Measurements from ENCODE around the gene TTYH2. TPM values are rescaled to one million over a fixed set of nuclear protein-coding genes. Genes with fewer than 3 reads are reported as not detected.

TTYH2 gene
- total and polyA plus RNA-seq, 2 experiments from 2014 or later, result 0.38 TPM; not detected in 1

- no peak overlapping the region for H2AFZ ChIP-seq
- no peaks in the 10 kb centered on the region for H3K79me2 ChIP-seq (ENCODE audit: insufficient read depth)
- no peaks in the 10 kb centered on the region for H3K4me1 ChIP-seq (ENCODE audit: insufficient read depth)
- no peak overlapping the region for H3K27ac ChIP-seq
- H4K20me1 ChIP-seq (ENCODE audit: insufficient read depth), result no peaks in the 10 kb centered on the region
- H3K4me2 ChIP-seq (ENCODE audit: unreplicated experiment), result no peak overlapping the region
- no peaks in the 10 kb centered on the region for H3K9me3 ChIP-seq (ENCODE audit: low read depth)
- no peak overlapping the region for H3K4me3 ChIP-seq
- H3K27me3 ChIP-seq (replicated peaks; ENCODE audit: insufficient read depth), result no peaks in the 10 kb centered on the region; the same call in 1 of the 2 replicates
- H3K9ac ChIP-seq, result no peak overlapping the region
- H3K9me2 ChIP-seq (ENCODE audit: insufficient read depth), result no peaks in the 10 kb centered on the region
- DNase-seq, result no peak
- H3F3A ChIP-seq (ENCODE audit: insufficient read depth), result no peaks in the 10 kb centered on the region
- TF ChIP-seq EZH2phosphoT487 (IDR thresholded peaks at IDR 0.05; ENCODE audit: insufficient read depth, low read depth) (no peak), EZH2 (IDR thresholded peaks at IDR 0.05; ENCODE audit: insufficient read depth, poor library complexity, severe bottlenecking) (no peak)
- H3K36me3 ChIP-seq (ENCODE audit: low read depth), result no peaks in the 10 kb centered on the region
- WGBS, 2 experiments (ENCODE audit: low coverage in 1 of 2, low lambda C conversion rate in 2 of 2, missing lambda C conversion rate in 2 of 2), result 63 to 66% methylated on average over 9 of the region's 9 CpGs
- in situ Hi-C loops (cut with MboI), result no loop called here
These were observed 69.4 kb downstream of the TTYH2 start for GRCh38 chr17:74282587-74283370.

GRCh38 chr17:74283371-74283673 lies 70.0 kb downstream of the TTYH2 start:
- no peak overlapping the region for H3K27ac ChIP-seq

GRCh38 chr17:74287031-74287602 lies 73.7 kb downstream of the TTYH2 start:
- no peaks in the 10 kb centered on the region for H3K9me2 ChIP-seq (ENCODE audit: insufficient read depth)
- H3K9me3 ChIP-seq (ENCODE audit: low read depth), result no peaks in the 10 kb centered on the region
- no peak for TF ChIP-seq EZH2 (IDR thresholded peaks at IDR 0.05; ENCODE audit: insufficient read depth, poor library complexity, severe bottlenecking)
- no peak overlapping the region for H3K4me2 ChIP-seq (ENCODE audit: unreplicated experiment)
- no peaks in the 10 kb centered on the region for H3K79me2 ChIP-seq (ENCODE audit: insufficient read depth)
- no peaks in the 10 kb centered on the region for H3F3A ChIP-seq (ENCODE audit: insufficient read depth)
- no peaks in the 10 kb centered on the region for H3K27me3 ChIP-seq (replicated peaks; ENCODE audit: insufficient read depth)
- no peak overlapping the region for H2AFZ ChIP-seq
- H3K36me3 ChIP-seq (ENCODE audit: low read depth), result no peaks in the 10 kb centered on the region
- in situ Hi-C loops (cut with MboI), result no loop called here
- DNase-seq, result no peak
- 63 to 66% methylated on average over 14 of the region's 14 CpGs for WGBS, 2 experiments (ENCODE audit: low coverage in 1 of 2, low lambda C conversion rate in 2 of 2, missing lambda C conversion rate in 2 of 2)
- H3K4me1 ChIP-seq (ENCODE audit: insufficient read depth), result no peaks in the 10 kb centered on the region
- no peak overlapping the region for H3K27ac ChIP-seq
- H3K9ac ChIP-seq, result no peak overlapping the region
- no peaks in the 10 kb centered on the region for H4K20me1 ChIP-seq (ENCODE audit: insufficient read depth)
- H3K4me3 ChIP-seq, result no peak overlapping the region

More at GRCh38 chr17:74283371-74283673, 70.0 kb downstream of the TTYH2 start:
- no peaks in the 10 kb centered on the region for H3K9me2 ChIP-seq (ENCODE audit: insufficient read depth)
- H4K20me1 ChIP-seq (ENCODE audit: insufficient read depth), result no peaks in the 10 kb centered on the region
- no peak overlapping the region for H2AFZ ChIP-seq
- no peaks in the 10 kb centered on the region for H3F3A ChIP-seq (ENCODE audit: insufficient read depth)
- in situ Hi-C loops (cut with MboI), result no loop called here
- H3K4me2 ChIP-seq (ENCODE audit: unreplicated experiment), result no peak overlapping the region
- no peaks in the 10 kb centered on the region for H3K9me3 ChIP-seq (ENCODE audit: low read depth)
- no peak for DNase-seq
- H3K9ac ChIP-seq, result no peak overlapping the region
- H3K4me3 ChIP-seq, result no peak overlapping the region
- no peaks in the 10 kb centered on the region for H3K36me3 ChIP-seq (ENCODE audit: low read depth)
- WGBS, 2 experiments (ENCODE audit: low coverage in 1 of 2, low lambda C conversion rate in 2 of 2, missing lambda C conversion rate in 2 of 2), result 58 to 78% methylated on average over 4 of the region's 4 CpGs
- H3K4me1 ChIP-seq (ENCODE audit: insufficient read depth), result no peaks in the 10 kb centered on the region
- TF ChIP-seq EZH2phosphoT487 (IDR thresholded peaks at IDR 0.05; ENCODE audit: insufficient read depth, low read depth) (no peak), EZH2 (IDR thresholded peaks at IDR 0.05; ENCODE audit: insufficient read depth, poor library complexity, severe bottlenecking) (no peak)
- H3K27me3 ChIP-seq (replicated peaks; ENCODE audit: insufficient read depth), result no peaks in the 10 kb centered on the region; the same call in 1 of the 2 replicates
- no peaks in the 10 kb centered on the region for H3K79me2 ChIP-seq (ENCODE audit: insufficient read depth)

- no peaks in the 10 kb centered on the region for H3K9me2 ChIP-seq (ENCODE audit: insufficient read depth)
- H3K4me1 ChIP-seq (ENCODE audit: insufficient read depth), result no peaks in the 10 kb centered on the region
- no peaks in the 10 kb centered on the region for H3F3A ChIP-seq (ENCODE audit: insufficient read depth)
- no peaks in the 10 kb centered on the region for H3K79me2 ChIP-seq (ENCODE audit: insufficient read depth)
- no peak overlapping the region for H3K9ac ChIP-seq
- H3K9me3 ChIP-seq (ENCODE audit: low read depth), result no peaks in the 10 kb centered on the region
- in situ Hi-C loops (cut with MboI), result no loop called here
- WGBS, 2 experiments (ENCODE audit: low coverage in 1 of 2, low lambda C conversion rate in 2 of 2, missing lambda C conversion rate in 2 of 2), result 36 to 41% methylated on average over 5 of the region's 5 CpGs
- no peak overlapping the region for H2AFZ ChIP-seq
- no peak overlapping the region for H3K4me2 ChIP-seq (ENCODE audit: unreplicated experiment)
- H3K36me3 ChIP-seq (ENCODE audit: low read depth), result no peaks in the 10 kb centered on the region
- no peaks in the 10 kb centered on the region for H4K20me1 ChIP-seq (ENCODE audit: insufficient read depth)
- no peak overlapping the region for H3K4me3 ChIP-seq
- no peak overlapping the region for H3K27ac ChIP-seq
- peak; percentile 16 for DNase-seq
- TF ChIP-seq EZH2phosphoT487 (IDR thresholded peaks at IDR 0.05; ENCODE audit: insufficient read depth, low read depth), result no peak
- TF ChIP-seq EZH2 (IDR thresholded peaks at IDR 0.05; ENCODE audit: insufficient read depth, poor library complexity, severe bottlenecking), result no peak
- H3K27me3 ChIP-seq (replicated peaks; ENCODE audit: insufficient read depth), result no peaks in the 10 kb centered on the region
These were observed 75.4 kb downstream of the TTYH2 start for GRCh38 chr17:74288785-74289184.
